K562 (cell line): ENCODE data around the gene KRR1. TPM values are rescaled to one million over a fixed set of nuclear protein-coding genes. Genes with fewer than 3 reads are reported as not detected.
"Not testable (repeated sequence)": the region's sequence is repeated elsewhere in the genome, so short reads cannot be mapped to it uniquely, and the experiment has no call there.

Experiments used
- ATAC-seq: fragments of 200-7000 bp; cut with Tn5 transposase; 3 replicates; pipeline ENCODE4 v1.9.1; 2020; ENCODE audit warnings: moderate library complexity
- BruUV-seq: library from RNA; stranded (reverse); fragments of 400-500 nt; replicated peaks from 2 replicates; lab custom pipeline; 2021; lab: Mats Ljungman, UMichigan
- CTCF ChIA-PET: fragments of 300-600 bp; formaldehyde crosslinking; extraction: SDS; loops from one replicate; lab custom pipeline; 2021; ENCODE audit warnings: low intra/inter-chr PET ratio; lab: Yijun Ruan, JAX
- POLR2A ChIA-PET: fragments of 300-600, 350-650 bp; sonication (Branson Sonifier 250); formaldehyde crosslinking; extraction: SDS; loops from one replicate; lab custom pipeline; 2021; ENCODE audit warnings: antibody characterized with exemption, inconsistent platforms; lab: Yijun Ruan, JAX
- DNase-seq, 4 experiments: peaks; one replicate each; pipeline versions ENCODE4 v3.0.0 to v3.0.0-alpha.2; 2011 to 2018; ENCODE audit warnings: low spot score in 3 of 4, mixed read lengths in 3 of 4; ENCODE audit errors: extremely low read depth in 1 of 4
- FAIRE-seq: peaks from 2 replicates; lab custom pipeline; 2011; peaks lifted over from hg19 to GRCh38; lab: Jason Lieb, UNC
- H2AFZ ChIP-seq: 2 replicates; pipeline ENCODE4 v1.6.0; 2011; ENCODE audit warnings: low read depth, low read length, control low read depth, inconsistent platforms
- H3K27ac ChIP-seq: fragments of 200-600 bp; 3 replicates; pipeline ENCODE4 v1.8.0; 2011; ENCODE audit warnings: low read depth, mild to moderate bottlenecking, control low read depth, inconsistent platforms, low read length, moderate library complexity, mixed read lengths; ENCODE audit errors: extremely low read depth
- H3K27me3 ChIP-seq, 2 experiments: fragments of 300-600 bp in 1 of 2; 2 replicates in 1 of 2; 3 replicates in 1 of 2; pipeline versions ENCODE4 v1.6.0 to v1.8.0; 2011; ENCODE audit warnings: inconsistent platforms in 2 of 2, low read length in 2 of 2, mild to moderate bottlenecking in 1 of 2, mixed read lengths in 1 of 2, moderate library complexity in 1 of 2; ENCODE audit not compliant: control insufficient read depth in 2 of 2, insufficient read depth in 2 of 2
- H3K36me3 ChIP-seq: fragments of 300-600 bp; 3 replicates; pipeline ENCODE4 v1.8.0; 2011; ENCODE audit warnings: mild to moderate bottlenecking, low read length, inconsistent platforms; ENCODE audit not compliant: control insufficient read depth, insufficient read depth
- H3K4me1 ChIP-seq, 2 experiments: fragments of 200-600 bp in 1 of 2; replicated peaks in 1 of 2; 2 replicates in 1 of 2; 3 replicates in 1 of 2; pipeline versions ENCODE4 v1.5.1 to v1.8.0; 2011; ENCODE audit warnings: inconsistent platforms in 2 of 2, low read length in 2 of 2, mild to moderate bottlenecking in 1 of 2, mixed read lengths in 1 of 2, moderate library complexity in 1 of 2; ENCODE audit not compliant: control insufficient read depth in 2 of 2, insufficient read depth in 2 of 2
- H3K4me2 ChIP-seq: 2 replicates; pipeline ENCODE4 v1.6.1; 2011; ENCODE audit warnings: low read length, control low read depth, inconsistent platforms, mixed read lengths; ENCODE audit not compliant: insufficient read depth
- H3K4me3 ChIP-seq: fragments of 200-600 bp; sonication (generic), shearing (Covaris generic); 2 replicates; pipeline ENCODE4 v1.5.1; 2016; ENCODE audit warnings: control low read depth, inconsistent platforms
- H3K79me2 ChIP-seq: fragments of 200-600 bp; 3 replicates; pipeline ENCODE4 v1.8.0; 2011; ENCODE audit warnings: low read length, inconsistent platforms; ENCODE audit not compliant: control insufficient read depth, insufficient read depth
- H3K9ac ChIP-seq, 2 experiments: 2 replicates each; pipeline versions ENCODE4 v1.6.0 to v1.6.1; 2011; ENCODE audit warnings: low read depth in 2 of 2, low read length in 2 of 2, control low read depth in 1 of 2, inconsistent platforms in 1 of 2, mild to moderate bottlenecking in 1 of 2, mixed read lengths in 1 of 2; ENCODE audit not compliant: insufficient read depth in 1 of 2
- H3K9me1 ChIP-seq: one replicate; pipeline ENCODE4 v1.6.0; 2011; ENCODE audit warnings: inconsistent platforms, mild to moderate bottlenecking, low read length, moderate library complexity; ENCODE audit not compliant: control insufficient read depth, insufficient read depth
- H3K9me3 ChIP-seq: replicated peaks from 2 replicates; pipeline ENCODE4 v1.5.1; 2011; ENCODE audit warnings: low read depth, low read length, inconsistent platforms; ENCODE audit not compliant: control insufficient read depth, insufficient read depth
- H4K20me1 ChIP-seq: replicated peaks from 2 replicates; pipeline ENCODE4 v1.6.1; 2011; ENCODE audit warnings: low read length, inconsistent platforms, mixed read lengths; ENCODE audit not compliant: control insufficient read depth, insufficient read depth
- CHD4 ChIP-seq: fragments of 200-600 bp; sonication (generic); IDR thresholded peaks from 3 replicates; pipeline ENCODE4 v1.6.1; 2012; ENCODE audit warnings: low read depth, mild to moderate bottlenecking, mixed read lengths, low read length, inconsistent platforms; ENCODE audit not compliant: insufficient read depth, insufficient replicate concordance, poor library complexity, severe bottlenecking
- ELF2 ChIP-seq: fragments of 250-450 bp; sonication (Bioruptor Pico); IDR thresholded peaks from 2 replicates; pipeline ENCODE4 v1.5.0; 2021; ENCODE audit warnings: mild to moderate bottlenecking
- IRF2 ChIP-seq: sonication (generic); formaldehyde crosslinking; IDR thresholded peaks from 2 replicates; pipeline ENCODE4 v1.8.1; 2022; ENCODE audit warnings: mild to moderate bottlenecking, missing genetic modification reagents
- MECOM ChIP-seq: fragments of 250-450 bp; sonication (Bioruptor Pico); IDR thresholded peaks from 2 replicates; pipeline ENCODE4 v1.8.0; 2022; ENCODE audit warnings: inconsistent platforms
- PRPF4 ChIP-seq: fragments of 200-400 bp; formaldehyde crosslinking; IDR thresholded peaks from one replicate; pipeline ENCODE4 v1.6.1; 2017; ENCODE audit warnings: low read length, low read depth, mild to moderate bottlenecking; ENCODE audit not compliant: insufficient read depth, poor library complexity, severe bottlenecking
- SOX6 ChIP-seq: fragments of 450-650 bp; IDR thresholded peaks from 2 replicates; pipeline ENCODE4 v1.6.1; 2014; ENCODE audit warnings: mild to moderate bottlenecking
- TEAD4 ChIP-seq, 2 experiments: sonication (generic) in 1 of 2; formaldehyde crosslinking in 1 of 2; IDR thresholded peaks; 2 replicates each; pipeline versions ENCODE4 v1.6.1 to v1.8.0; 2012 to 2022; ENCODE audit warnings: borderline replicate concordance in 1 of 2, inconsistent platforms in 1 of 2, low read length in 1 of 2, mild to moderate bottlenecking in 1 of 2, missing genetic modification reagents in 1 of 2
- ZNF175 ChIP-seq: fragments of 200-800 bp; sonication (Bioruptor generic); IDR thresholded peaks from 2 replicates; pipeline ENCODE4 v1.6.1; 2016; ENCODE audit warnings: low read depth, mild to moderate bottlenecking, missing genetic modification characterization, missing compliant biosample characterization
- ZNF23 ChIP-seq: fragments of 250-450 bp; sonication (Bioruptor Pico); IDR thresholded peaks from 2 replicates; pipeline ENCODE4 v1.4.0; 2020; ENCODE audit warnings: mild to moderate bottlenecking
- ZNF274 ChIP-seq: IDR thresholded peaks from 2 replicates; pipeline ENCODE4 v1.6.1; 2011; ENCODE audit warnings: low read depth, mild to moderate bottlenecking, low read length, moderate library complexity, borderline replicate concordance
- ZNF347 ChIP-seq: fragments of 450-650 bp; formaldehyde crosslinking; IDR thresholded peaks from 2 replicates; pipeline ENCODE4 v1.4.0; 2020; ENCODE audit warnings: low read depth, mild to moderate bottlenecking, moderate library complexity
- ZZZ3 ChIP-seq: fragments of 450-650 bp; IDR thresholded peaks from 2 replicates; pipeline ENCODE4 v1.6.1; 2016; ENCODE audit warnings: antibody characterized with exemption, mild to moderate bottlenecking, moderate library complexity
- WGBS: fragments of 100-300 bp; shearing (Covaris generic); methylation state at CpG from one replicate; pipeline ENCODE4 v1.1.6; 2016; ENCODE audit warnings: low coverage, mixed read lengths; ENCODE audit not compliant: insufficient coverage; ENCODE audit errors: missing lambda C conversion rate; 5-methylcytosine and 5-hydroxymethylcytosine counted together
- in situ Hi-C: fragments of 300-500 bp; cut with MboI; formaldehyde crosslinking; loops from 4 replicates; pipeline ENCODE4 v1.15.0; 2018; ENCODE audit warnings: inconsistent platforms, mixed read lengths
- intact Hi-C: fragments of 100-400 bp; cut with micrococcal nuclease; formaldehyde crosslinking; loops from 2 replicates; pipeline ENCODE4 v1.14.2; 2022
- polyA plus RNA-seq, 8 experiments: library from polyadenylated mRNA; depleted of rRNA in 4 of 8; stranded (reverse) in 5 of 8; unstranded in 3 of 8; fragments of >200 nt; fragmentation: Nextera tagmentation in 2 of 8; fragmentation: Illumina TruSeq in 1 of 8; extraction: Ambion mirVana in 2 of 8; extraction: Trizol in 1 of 8; gene quantifications; 2 replicates each; pipeline versions ENCODE4 v1.2.1 to v1.2.3, GENCODE V29; 2011 to 2014; ENCODE audit warnings: inconsistent platforms in 1 of 8, missing spikeins in 1 of 8
- total RNA-seq, 7 experiments: library from RNA; depleted of rRNA in 6 of 7; stranded (reverse); fragments of >200 nt in 6 of 7; fragmentation: Illumina TruSeq in 2 of 7; extraction: Trizol in 2 of 7; gene quantifications; 2 replicates each; pipeline versions ENCODE4 v1.2.1 to v1.2.3, GENCODE V29; 2011 to 2021; ENCODE audit warnings: low replicate concordance in 1 of 7
- TF ChIP-seq, protein P1 (sequence below): fragments of 250-450 bp; sonication (Bioruptor Pico); IDR thresholded peaks from 2 replicates; pipeline ENCODE4 v1.5.0; 2022; ENCODE audit warnings: mild to moderate bottlenecking

KRR1 gene
- total and polyA plus RNA-seq, 9 of the 15 experiments (the other 6 are each of a cell fraction or from before 2014, with no cell fraction given) = 42.6 to 102 (median 61.0) TPM

- TF ChIP-seq ZNF175 (CRISPR knock-in tag) (no peak), TEAD4 (IDR thresholded peaks at IDR 0.05; ENCODE audit: low read length) (no peak), TEAD4 (CRISPR knock-in tag; IDR thresholded peaks at IDR 0.05; ENCODE audit: borderline replicate concordance) (no peak), ELF2 (CRISPR knock-in tag) (no peak), PRPF4 (no peak), ZNF347 (CRISPR knock-in tag) (no peak), CHD4 (no peak), IRF2 (no peak), SOX6 (no peak), ZZZ3 (no peak), MECOM (CRISPR knock-in tag) (no peak), ZNF274 (no peak), ZNF23 (CRISPR knock-in tag) (no peak)
- TF ChIP-seq, protein P1, sequence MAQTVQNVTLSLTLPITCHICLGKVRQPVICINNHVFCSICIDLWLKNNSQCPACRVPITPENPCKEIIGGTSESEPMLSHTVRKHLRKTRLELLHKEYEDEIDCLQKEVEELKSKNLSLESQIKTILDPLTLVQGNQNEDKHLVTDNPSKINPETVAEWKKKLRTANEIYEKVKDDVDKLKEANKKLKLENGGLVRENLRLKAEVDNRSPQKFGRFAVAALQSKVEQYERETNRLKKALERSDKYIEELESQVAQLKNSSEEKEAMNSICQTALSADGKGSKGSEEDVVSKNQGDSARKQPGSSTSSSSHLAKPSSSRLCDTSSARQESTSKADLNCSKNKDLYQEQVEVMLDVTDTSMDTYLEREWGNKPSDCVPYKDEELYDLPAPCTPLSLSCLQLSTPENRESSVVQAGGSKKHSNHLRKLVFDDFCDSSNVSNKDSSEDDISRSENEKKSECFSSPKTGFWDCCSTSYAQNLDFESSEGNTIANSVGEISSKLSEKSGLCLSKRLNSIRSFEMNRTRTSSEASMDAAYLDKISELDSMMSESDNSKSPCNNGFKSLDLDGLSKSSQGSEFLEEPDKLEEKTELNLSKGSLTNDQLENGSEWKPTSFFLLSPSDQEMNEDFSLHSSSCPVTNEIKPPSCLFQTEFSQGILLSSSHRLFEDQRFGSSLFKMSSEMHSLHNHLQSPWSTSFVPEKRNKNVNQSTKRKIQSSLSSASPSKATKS (CRISPR knock-in tag) = no peak
Measured at GRCh38 chr12:75487308-75487707, 24.1 kb downstream of the KRR1 start (continued).

DNA sequence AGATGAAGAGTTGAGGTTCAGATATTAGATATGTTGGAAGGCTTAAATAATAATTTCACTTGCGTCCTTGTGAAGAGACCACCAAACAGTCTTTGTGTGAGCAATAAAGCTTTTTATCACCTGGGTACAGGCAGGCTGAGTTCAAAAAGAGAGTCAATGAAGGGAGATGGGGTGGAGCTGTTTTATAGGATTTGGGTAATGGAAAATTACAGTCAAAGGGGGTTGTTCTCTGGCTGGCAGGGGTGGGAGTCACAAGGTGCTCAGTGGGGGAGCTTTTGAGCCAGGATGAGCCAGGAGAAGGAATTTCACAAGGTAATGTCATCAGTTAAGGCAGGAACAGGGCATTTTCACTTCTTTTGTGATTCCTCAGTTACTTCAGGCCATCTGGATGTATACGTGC is 27.0 kb downstream of the KRR1 start:
- H3K9me3 ChIP-seq, FAIRE-seq, BruUV-seq, H3K4me2 ChIP-seq, H3K4me3 ChIP-seq, H3K9me1 ChIP-seq, H3K4me1 ChIP-seq, H2AFZ ChIP-seq, H3K27me3 ChIP-seq, H3K9ac ChIP-seq, CTCF ChIA-PET, H4K20me1 ChIP-seq, DNase-seq, ATAC-seq, H3K36me3 ChIP-seq, H3K27ac ChIP-seq, H3K79me2 ChIP-seq: not testable (repeated sequence)
- in situ Hi-C loops (loop anchor here (10.0 kb wide), 1 partner anchor 150 kb away; the partner anchor contains the start of genes CAPS2 and GLIPR1L1), intact Hi-C loops (loop anchor here (5.0 to 10.0 kb wide), 3 partner anchors 152 to 970 kb away; partner anchors contain the start of genes BBS10, CAPS2 and GLIPR1L1)
- WGBS = 94% methylated on average over 2 of the region's 2 CpGs
- POLR2A ChIA-PET = interaction anchor here (1.5 kb wide), 1 partner anchor 13 kb away, joined by 7 read pairs; no protein-coding TSS in a partner anchor
